Right renal cortex interstitium (tissue), 3 donors: Measurements from ENCODE around the gene KDM8. TPM values are rescaled to one million over a fixed set of nuclear protein-coding genes. Genes with fewer than 3 reads are reported as not detected.

Experiments
- DNase-seq, 3 donors: peaks; one replicate each; pipeline ENCODE4 v3.0.0-alpha.2; 2013; ENCODE audit warnings: low read depth in 3 of 3, low spot score in 2 of 3
- polyA plus RNA-seq, 3 donors: library from polyadenylated mRNA; unstranded; fragments of 120-200 nt; gene quantifications; one replicate each; pipeline ENCODE4 v1.2.1, GENCODE V29; 2013; ENCODE audit not compliant: insufficient read length in 3 of 3

The KDM8 gene
- polyA plus RNA-seq, 3 donors = 8.5 to 9.5 (median 9.4) TPM

DNA sequence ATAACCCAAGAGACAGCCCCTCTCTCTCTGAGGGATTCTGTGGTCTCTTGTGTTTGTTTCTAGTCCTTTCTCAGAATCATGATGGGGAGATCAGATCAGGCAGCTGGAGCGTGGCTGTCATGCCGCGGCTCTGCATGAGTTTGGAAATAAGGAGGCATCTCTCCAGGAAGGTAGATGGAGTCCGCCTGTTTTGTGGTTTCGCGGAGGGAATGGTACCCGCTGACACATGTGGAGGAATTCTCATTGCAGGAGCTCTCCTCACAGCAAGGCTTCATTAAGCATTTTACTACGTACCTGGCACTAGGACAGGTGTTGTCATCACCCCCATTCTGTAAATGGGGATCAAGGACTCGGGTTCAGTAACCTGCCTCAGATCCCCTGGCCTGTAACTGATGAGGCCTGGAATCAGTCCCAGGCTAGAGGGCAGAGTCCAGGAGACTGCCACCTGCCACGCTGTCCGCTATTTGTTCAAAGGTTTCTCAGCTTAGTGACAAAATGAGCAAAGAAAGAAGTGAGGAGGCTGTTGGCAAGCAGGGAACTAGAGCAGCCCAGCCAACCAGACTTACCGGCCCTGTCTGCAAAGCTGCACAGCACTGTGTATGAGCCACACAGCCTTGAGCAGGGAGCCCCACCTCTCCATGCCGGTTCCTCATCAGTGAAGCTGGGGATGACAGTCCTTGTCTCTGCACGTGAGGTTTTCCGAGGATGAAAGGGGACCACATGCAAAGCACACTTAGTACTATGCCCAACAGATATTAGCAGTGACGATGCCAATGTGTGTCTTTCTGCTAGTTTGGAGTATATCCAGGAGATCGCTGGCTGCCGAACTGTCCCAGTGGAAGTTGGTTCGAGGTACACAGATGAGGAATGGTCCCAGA is 11.0 kb downstream of the KDM8 start:
- DNase-seq = no peak

DNA sequence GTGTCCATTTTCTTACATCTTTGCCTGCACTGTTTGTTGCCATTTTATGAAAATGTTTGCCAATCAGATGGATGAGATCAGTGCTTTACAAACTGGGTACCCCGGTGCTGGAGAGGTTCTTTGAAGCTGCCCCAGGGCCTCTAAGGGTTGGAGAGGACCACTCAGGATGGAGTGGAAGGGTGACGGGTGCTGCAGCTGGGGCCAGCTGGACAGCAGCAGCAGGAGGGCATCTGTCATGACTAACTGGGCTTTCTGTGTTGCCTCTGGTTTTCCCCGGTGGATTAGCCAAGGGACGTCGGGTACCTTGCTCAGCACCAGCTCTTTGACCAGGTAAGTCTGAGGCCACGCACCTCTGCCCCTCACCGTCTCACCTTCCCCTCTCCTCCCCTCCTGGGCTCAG is 12.3 kb downstream of the KDM8 start:
- no peak for DNase-seq

DNA sequence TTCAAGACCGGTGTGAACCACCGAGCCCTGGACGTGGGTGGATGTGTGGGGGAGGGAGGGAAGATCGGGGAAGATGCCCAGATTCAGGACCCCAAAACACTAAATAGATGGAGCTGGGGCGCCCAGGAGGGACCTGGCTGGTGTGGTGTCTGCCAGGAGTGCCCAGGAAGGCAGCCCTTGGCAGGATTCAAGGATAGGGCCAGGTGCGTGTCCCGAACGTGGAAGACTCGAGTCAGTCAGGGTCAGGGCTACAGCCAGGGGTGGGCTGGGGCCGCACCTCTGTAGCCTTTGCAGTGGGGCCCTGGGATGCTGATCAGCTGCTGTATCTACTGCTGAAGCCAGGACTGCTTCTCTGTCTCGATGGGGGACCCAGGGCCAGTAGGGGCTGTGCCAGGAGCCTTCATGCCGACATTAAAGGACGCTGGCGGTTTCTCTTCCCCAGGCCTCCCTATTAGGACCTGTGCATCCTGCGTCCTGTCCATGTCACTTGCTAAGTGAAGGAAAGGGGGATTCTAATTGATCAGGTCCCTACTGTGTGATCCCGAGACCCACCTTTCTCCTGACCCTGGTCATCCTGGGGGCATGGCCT is 13.1 kb downstream of the KDM8 start:
- no peak for DNase-seq

GRCh38 chr16:27217256-27217655 is 13.9 kb downstream of the KDM8 start:
- DNase-seq = peak in 2 of 3 donors; percentile 68 to 70

DNA sequence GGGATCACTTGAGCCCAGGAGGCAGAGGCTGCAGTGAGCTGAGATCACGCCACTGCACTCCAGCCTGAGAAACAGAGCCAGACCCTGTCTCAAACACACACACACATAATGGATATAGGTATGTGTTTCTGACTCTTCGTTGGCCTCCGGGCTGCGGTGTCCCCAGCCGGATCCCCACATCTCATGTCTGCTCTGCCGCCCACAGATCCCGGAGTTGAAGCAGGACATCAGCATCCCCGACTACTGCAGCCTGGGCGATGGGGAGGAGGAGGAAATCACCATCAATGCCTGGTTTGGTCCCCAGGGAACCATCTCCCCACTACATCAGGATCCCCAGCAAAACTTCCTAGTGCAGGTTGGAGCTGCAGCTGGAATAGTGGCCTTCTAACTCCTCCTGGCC is 15.4 kb downstream of the KDM8 start:
- DNase-seq = no peak

GRCh38 chr16:27219161-27219560 is 15.8 kb downstream of the KDM8 start:
- DNase-seq = no peak

- DNase-seq = no peak
Measured at GRCh38 chr16:27220120-27220519, 16.8 kb downstream of the KDM8 start.

DNA sequence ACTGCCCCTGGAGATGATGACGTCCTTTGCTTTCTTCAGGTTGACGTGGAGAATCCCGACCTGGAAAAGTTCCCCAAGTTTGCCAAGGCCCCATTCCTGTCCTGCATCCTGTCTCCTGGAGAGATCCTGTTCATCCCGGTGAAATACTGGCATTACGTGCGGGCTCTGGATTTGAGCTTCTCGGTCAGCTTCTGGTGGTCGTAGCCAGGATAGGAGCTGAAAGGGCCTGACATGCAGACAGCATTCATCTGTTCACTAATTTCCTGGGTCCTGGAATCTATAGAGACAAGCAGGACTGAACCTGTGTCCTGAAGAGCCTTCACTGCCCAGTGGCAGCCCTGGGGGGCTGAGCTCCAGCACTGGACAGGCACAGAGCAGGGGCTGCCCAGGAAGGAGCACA is 17.2 kb downstream of the KDM8 start:
- no peak for DNase-seq

GRCh38 chr16:27220991-27221390 is 17.7 kb downstream of the KDM8 start:
- DNase-seq = no peak

GRCh38 chr16:27221576-27222248 is 18.4 kb downstream of the KDM8 start:
- DNase-seq = no peak

- no peak for DNase-seq
Measured at GRCh38 chr16:27222249-27223225, 19.2 kb downstream of the KDM8 start.

DNA sequence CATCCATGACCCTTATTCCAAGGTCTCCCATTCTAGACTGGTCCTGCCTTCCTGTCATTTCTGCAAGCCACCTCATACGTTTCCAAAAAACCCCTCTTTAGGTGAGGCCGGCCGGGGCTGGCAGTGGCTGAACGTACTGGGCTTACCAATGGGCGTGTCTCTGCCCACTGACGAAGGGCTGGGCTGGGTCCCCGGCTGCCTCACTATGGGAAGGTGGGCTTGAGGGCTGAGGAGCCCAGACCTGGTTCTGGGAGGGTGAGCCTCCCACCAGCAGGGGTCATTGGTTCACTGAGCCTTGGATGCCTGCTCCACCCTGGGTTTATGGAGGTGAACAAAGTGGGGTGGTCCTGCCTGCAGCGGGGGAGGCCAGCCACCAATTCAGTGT is 19.9 kb downstream of the KDM8 start:
- no peak for DNase-seq

GRCh38 chr16:27223701-27224100 is 20.4 kb downstream of the KDM8 start:
- DNase-seq = no peak

- no peak for DNase-seq
Measured at GRCh38 chr16:27224271-27224737, 21.0 kb downstream of the KDM8 start.

GRCh38 chr16:27224741-27225300 is 21.5 kb downstream of the KDM8 start:
- no peak for DNase-seq

DNA sequence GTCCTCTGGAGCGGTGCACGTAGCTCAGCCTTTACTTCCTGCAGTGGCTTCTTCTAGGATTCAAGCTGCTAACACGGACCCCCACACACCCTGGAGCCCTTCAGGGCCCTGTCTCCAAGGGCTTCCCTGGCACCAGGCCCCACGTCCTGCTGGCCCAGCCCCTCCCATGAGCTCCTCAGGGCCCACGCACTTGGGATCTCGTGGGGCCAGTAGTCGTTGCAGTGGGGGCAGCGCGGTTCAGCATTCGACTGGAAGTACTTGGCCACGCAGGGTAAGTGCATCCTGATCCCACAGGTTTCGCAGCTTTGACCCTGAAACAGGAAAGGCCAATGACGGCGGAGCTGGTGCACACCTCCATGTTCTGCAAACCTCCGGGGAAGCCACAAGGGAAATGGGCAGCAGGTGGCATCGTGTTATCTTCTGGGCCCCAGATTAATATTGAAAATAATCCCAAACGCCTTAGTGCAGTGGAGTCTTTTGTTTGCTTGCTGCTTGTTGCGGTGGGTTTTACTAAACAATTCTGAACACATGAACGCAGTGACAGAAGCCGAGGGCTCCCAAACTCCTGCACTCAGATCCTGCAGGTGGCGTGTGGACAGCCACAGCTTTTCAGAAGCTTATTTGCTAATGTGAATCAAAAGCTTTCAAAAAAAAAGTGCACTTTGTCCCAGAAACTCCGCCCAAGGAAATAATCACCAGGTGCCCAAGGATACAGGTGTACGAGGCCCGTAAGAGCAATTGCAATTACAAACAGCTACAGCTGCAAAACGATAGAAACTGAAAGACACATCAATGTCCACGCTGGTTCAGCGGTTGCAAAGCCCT is 22.4 kb downstream of the KDM8 start:
- DNase-seq = no peak

DNA sequence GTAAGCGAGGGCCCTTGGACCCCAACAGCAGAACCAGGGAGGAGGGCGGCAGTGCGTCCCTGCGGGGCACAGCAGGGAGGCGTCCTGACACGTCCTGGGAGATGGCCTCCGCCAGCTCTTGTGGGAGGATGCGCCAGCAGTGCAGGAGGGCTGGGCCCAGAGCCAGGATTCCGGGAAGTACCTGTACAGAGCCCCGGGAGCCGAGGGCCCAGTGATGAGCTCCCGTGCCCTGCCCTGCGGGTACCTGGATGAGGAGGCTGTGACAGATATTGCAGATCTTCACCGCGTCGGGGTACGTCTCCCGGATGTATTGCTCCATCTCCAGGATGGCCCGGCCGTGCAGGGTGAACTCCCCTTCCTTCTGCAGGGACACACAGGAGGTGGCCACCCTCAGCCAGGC is 23.1 kb downstream of the KDM8 start:
- DNase-seq = no peak

DNA sequence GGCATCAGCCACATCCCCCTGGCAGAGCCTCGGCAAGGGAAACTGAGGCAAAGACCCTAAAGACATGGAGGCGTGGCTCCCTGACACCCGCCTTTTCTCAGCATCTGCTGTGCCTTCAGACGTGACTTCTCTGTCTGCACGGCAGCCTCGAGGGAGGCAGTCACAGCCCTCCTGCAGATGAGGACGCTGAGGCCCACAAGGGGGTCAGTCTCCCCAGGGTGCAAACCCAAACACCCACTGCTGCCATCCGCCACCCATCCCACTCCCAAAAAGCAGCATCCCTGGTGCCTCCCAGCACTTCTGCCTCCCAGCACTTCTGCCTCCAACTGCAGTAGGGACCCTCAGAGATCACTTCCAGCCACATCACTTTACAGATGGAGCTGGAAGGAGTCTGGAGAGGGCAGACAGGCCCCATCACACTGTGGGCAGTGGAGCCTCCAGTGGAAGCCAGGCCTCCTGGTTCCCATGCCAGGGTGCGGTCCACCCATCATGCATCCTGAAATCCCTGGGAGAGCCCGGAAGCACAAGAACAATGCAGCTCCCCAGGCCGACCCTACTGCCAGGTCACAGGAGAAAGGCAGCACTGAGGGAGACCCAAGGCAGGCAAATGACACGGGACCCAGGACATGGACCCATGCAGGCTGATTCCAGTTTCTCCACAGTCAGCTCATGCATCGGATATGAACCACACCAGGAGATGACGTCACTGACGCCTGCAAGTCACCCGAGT is 23.8 kb downstream of the KDM8 start:
- DNase-seq = no peak

- DNase-seq = no peak
Measured at GRCh38 chr16:27228045-27228444, 24.7 kb downstream of the KDM8 start.
